ENCODE measurements around the gene HLCS. TPM values are rescaled to one million over a fixed set of nuclear protein-coding genes. Genes with fewer than 3 reads are reported as not detected.

Gene HLCS
- total RNA-seq, 1 donor from 2014 or later = 20.2 TPM

GRCh38 chr21:36703626-36704280 lies 262.7 kb downstream of the HLCS start:
- no peak overlapping the region for H3K4me3 Mint-ChIP-seq
- H3K9me3 Mint-ChIP-seq = no peaks in the 10 kb centered on the region
- no peak overlapping the region for H3K27ac Mint-ChIP-seq
- DNase-seq (ENCODE audit: low spot score in 2 of 2, unreplicated experiment in 2 of 2) = no peak
- peaks cover 28% of the 10 kb centered on the region for H3K4me1 Mint-ChIP-seq
- H3K36me3 Mint-ChIP-seq = no peaks in the 10 kb centered on the region
- H3K27me3 Mint-ChIP-seq (ENCODE audit: low read depth) = peaks cover 91% of the 10 kb centered on the region
- no peak for TF ChIP-seq CTCF (IDR thresholded peaks at IDR 0.05; ENCODE audit: unreplicated experiment)

DNA sequence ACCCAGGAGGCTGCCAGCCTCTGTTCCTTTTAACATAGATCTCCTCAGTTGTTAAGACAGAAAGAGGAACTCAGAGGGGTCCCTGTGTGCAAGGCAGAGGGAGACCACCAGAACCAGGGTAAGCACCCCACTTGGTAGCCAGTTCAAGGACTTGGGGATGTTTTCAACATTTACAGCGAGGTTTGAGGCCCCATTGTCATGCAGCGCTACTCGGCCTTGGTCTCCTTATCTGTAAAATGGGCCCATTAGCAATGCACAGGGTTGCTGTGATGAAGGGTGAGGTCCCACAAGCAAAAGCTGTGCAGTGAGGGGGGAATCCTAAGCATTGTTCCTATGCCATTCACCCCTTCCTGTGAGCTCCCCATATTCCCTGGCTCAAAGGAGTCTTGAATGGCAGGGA lies 263.3 kb downstream of the HLCS start:
- H3K4me3 Mint-ChIP-seq = no peak overlapping the region
- peaks cover 22% of the 10 kb centered on the region for H3K4me1 Mint-ChIP-seq
- DNase-seq (ENCODE audit: low spot score in 2 of 2, unreplicated experiment in 2 of 2) = no peak
- no peaks in the 10 kb centered on the region for H3K9me3 Mint-ChIP-seq
- peaks cover 91% of the 10 kb centered on the region for H3K27me3 Mint-ChIP-seq (ENCODE audit: low read depth)
- no peak for TF ChIP-seq CTCF (IDR thresholded peaks at IDR 0.05; ENCODE audit: unreplicated experiment)
- no peak overlapping the region for H3K27ac Mint-ChIP-seq
- no peaks in the 10 kb centered on the region for H3K36me3 Mint-ChIP-seq

- Mint-ChIP-seq H3K9me3 (no peaks in the 10 kb centered on the region), H3K27me3 (ENCODE audit: low read depth) (peaks cover 92% of the 10 kb centered on the region), H3K27ac (no peak overlapping the region), H3K36me3 (no peaks in the 10 kb centered on the region), H3K4me3 (no peak overlapping the region), H3K4me1 (peaks cover 22% of the 10 kb centered on the region)
- DNase-seq (ENCODE audit: low spot score in 2 of 2, unreplicated experiment in 2 of 2) = no peak
- TF ChIP-seq CTCF (IDR thresholded peaks at IDR 0.05; ENCODE audit: unreplicated experiment) = no peak
Measured at GRCh38 chr21:36702622-36702968, 263.9 kb downstream of the HLCS start.

DNA sequence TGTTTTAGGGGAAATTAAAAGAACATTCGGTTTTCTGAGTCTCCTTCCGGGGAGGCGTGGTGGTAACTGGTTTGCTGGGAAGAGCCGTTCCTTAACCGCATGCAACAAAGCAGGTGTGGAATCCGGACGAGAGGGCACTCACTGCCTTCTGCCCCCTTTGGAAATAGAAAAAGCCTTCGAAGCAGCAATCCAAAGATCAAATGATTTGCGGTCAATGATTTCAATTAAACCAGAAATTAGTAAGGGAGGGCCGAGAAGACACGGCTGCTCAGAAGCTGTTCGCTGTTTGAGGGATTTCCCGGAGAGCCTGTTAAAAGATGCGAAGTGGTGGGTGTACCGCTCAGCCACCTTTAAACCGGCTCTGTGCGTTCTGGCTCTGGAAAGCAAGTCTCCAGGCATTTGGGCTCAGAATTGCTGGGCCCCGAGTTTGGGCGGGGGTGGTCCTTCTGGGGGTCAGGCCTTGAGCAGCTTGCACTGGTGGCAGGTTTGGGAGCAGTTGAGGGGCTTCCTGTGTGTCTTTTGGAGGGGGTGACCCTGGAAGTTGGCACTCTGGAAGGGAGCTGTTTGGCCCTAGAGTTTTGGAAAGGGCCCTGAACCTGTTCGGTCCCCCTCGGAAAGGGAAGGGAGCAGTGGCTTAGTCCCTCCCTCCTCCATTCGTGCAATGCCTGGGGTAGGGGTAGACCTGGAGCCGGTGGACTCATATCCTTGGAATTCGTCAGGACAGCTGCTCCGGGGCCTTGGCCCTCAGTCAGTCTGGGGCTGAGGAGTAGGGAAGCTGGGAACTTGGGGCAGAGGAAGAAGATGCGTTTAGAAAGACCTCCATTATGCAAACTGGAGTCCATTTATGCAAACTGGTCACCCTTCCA lies 264.5 kb downstream of the HLCS start:
- no peaks in the 10 kb centered on the region for H3K9me3 Mint-ChIP-seq
- TF ChIP-seq CTCF (IDR thresholded peaks at IDR 0.05; ENCODE audit: unreplicated experiment) = no peak
- H3K27ac Mint-ChIP-seq = no peak overlapping the region
- no peak for DNase-seq (ENCODE audit: low spot score in 2 of 2, unreplicated experiment in 2 of 2)
- H3K4me3 Mint-ChIP-seq = no peak overlapping the region
- no peaks in the 10 kb centered on the region for H3K36me3 Mint-ChIP-seq
- H3K4me1 Mint-ChIP-seq = peaks cover 18% of the 10 kb centered on the region
- peaks cover 92% of the 10 kb centered on the region for H3K27me3 Mint-ChIP-seq (ENCODE audit: low read depth)

DNA sequence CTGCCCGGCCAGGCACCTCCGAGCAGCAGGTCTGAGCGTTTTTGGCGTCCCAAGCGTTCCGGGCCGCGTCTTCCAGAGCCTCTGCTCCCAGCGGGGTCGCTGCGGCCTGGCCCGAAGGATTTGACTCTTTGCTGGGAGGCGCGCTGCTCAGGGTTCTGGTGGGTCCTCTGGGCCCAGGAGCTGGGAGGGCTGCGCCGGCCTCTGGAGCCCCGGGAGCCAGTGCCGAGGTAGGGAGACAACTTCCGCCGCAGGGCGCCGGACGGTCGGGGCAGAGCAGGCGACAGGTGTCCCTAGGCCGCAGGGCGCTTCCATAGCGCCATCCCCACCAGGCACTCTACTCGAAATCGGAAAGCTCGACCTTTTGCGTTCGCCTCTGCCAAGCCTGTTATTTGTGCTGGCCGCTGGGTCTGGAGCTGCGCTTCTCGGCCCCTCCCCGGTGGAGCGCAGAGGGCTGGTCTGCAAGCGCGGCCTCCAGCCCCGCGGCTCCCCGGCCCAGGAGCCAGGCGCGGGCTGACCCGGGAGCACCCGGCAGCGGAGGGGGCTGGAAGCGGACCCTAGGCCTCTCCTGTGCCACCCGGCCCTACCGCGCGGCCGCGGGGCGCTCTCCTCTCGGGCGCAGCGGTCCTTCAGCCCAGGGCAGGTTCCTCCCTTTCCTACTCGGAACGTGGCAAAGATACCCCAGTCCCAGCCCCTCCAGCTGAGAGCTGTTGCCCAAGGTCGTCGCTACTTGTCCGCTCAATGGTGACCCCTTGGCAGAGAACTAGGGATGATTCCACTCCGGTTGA lies 265.3 kb downstream of the HLCS start:
- Mint-ChIP-seq H3K36me3 (no peaks in the 10 kb centered on the region), H3K27me3 (ENCODE audit: low read depth) (peaks cover 92% of the 10 kb centered on the region), H3K27ac (no peak overlapping the region), H3K4me3 (no peak overlapping the region), H3K9me3 (no peaks in the 10 kb centered on the region), H3K4me1 (peaks cover 18% of the 10 kb centered on the region)
- no peak for TF ChIP-seq CTCF (IDR thresholded peaks at IDR 0.05; ENCODE audit: unreplicated experiment)
- DNase-seq (ENCODE audit: low spot score in 2 of 2, unreplicated experiment in 2 of 2) = no peak

Other genes with a start within 250 kb of the HLCS start
- gene RIPPLY3, start 40.0 kb upstream of the HLCS start, total RNA-seq = 0.22 to 0.54 TPM (median 0.38 TPM) in 3 replicates
- 11.0 to 13.9 TPM (median 13.7 TPM) in 3 replicates for gene PIGP, start 106.4 kb upstream of the HLCS start, total RNA-seq
- gene TTC3, start 106.6 kb upstream of the HLCS start, total RNA-seq = 280 to 286 TPM (median 285 TPM) in 3 replicates